GM12874 (cell line): ENCODE data around the gene ACAD11.

Experiments
- TF ChIP-seq, protein P1 (sequence below): IDR thresholded peaks from 2 replicates; pipeline ENCODE4 v1.5.1; 2011; ENCODE audit warnings: low read depth, mild to moderate bottlenecking, control low read depth, low read length, moderate library complexity; ENCODE audit not compliant: insufficient read depth

ACAD11 gene

DNA sequence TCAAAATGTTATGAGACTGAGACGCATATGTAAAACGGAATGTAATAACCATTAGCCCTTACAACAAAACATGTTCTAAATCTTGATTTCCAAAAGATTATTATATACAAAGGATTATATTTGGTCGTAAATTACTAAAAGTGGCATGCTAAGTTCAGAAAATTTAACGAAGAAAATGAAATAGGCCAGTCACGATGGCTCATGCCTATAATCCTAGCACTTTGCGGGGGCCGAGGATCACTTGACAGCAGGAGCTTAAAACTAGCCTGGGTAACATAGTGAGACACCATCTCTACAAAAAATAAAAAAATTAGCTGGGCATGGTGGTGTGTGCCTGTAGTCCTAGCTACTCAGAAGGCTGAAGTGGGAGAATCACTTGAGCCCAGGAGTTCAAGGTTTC, 29.0 kb downstream of the ACAD11 start:
- TF ChIP-seq, protein P1, sequence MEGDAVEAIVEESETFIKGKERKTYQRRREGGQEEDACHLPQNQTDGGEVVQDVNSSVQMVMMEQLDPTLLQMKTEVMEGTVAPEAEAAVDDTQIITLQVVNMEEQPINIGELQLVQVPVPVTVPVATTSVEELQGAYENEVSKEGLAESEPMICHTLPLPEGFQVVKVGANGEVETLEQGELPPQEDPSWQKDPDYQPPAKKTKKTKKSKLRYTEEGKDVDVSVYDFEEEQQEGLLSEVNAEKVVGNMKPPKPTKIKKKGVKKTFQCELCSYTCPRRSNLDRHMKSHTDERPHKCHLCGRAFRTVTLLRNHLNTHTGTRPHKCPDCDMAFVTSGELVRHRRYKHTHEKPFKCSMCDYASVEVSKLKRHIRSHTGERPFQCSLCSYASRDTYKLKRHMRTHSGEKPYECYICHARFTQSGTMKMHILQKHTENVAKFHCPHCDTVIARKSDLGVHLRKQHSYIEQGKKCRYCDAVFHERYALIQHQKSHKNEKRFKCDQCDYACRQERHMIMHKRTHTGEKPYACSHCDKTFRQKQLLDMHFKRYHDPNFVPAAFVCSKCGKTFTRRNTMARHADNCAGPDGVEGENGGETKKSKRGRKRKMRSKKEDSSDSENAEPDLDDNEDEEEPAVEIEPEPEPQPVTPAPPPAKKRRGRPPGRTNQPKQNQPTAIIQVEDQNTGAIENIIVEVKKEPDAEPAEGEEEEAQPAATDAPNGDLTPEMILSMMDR, result no peak

- TF ChIP-seq, protein P1, result no peak
These were observed 29.7 kb downstream of the ACAD11 start for GRCh38 chr3:132629928-132630327.

DNA sequence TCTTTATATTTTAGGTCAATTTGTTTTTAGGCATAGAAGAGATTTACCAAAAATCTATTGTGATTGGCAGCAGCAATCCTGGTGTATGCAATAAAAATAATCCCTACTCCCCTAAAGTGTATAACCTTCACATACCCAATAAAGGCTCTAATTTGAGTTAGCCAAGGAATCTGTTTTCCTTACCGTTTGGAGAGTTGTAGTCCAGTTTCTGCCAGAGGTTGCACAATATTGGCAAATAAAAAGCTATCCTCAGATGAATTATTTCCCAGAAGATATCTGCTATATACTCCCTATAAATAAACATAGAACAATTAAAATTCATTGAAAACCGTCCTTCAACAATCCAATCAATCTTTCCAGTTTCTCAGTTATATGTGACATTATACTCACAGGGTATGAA, 31.5 kb downstream of the ACAD11 start:
- TF ChIP-seq, protein P1, result no peak

- TF ChIP-seq, protein P1, result no peak
These were observed 32.7 kb downstream of the ACAD11 start for GRCh38 chr3:132626955-132627354.

GRCh38 chr3:132625613-132626012, 34.0 kb downstream of the ACAD11 start:
- TF ChIP-seq, protein P1, result no peak

DNA sequence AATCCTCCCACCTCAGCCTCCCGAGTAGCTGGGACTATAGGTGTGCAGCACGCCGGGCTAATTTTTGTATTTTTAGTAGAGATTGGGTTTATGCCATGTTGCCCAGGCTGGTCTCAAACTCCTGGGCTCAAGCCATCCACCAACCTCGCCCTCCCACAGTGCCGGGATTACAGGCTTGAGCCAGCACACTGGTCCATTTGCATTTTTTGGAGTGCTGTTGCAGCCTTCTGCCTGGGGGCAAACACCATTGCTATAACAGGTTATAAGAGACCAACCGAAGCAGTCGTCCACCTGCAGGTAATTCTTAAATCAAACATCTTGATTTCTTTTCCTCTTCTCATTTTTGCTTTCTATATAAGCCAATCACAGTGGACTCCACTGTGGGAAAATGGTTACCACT, 34.8 kb downstream of the ACAD11 start:
- TF ChIP-seq, protein P1, result no peak

GRCh38 chr3:132623646-132624045, 36.0 kb downstream of the ACAD11 start:
- TF ChIP-seq, protein P1, result no peak

DNA sequence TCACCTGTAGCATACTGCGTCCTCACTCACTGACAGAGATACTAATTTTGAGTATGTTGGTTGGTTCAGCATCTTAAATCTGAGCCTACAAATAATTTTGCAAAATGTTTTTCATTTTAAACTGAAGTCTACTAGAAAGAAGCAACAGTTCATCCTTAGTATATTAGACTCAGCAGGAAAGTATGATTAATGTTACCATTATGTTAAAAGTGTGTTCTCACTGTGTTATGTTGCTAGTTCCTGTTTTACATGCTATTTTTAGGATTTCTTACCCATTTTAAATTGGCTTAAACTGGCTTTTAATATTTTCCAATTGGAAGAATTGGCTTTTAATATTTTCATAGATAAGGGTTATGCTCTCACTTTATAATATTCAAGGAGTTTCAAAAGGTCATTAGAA, 36.8 kb downstream of the ACAD11 start:
- TF ChIP-seq, protein P1, result no peak
